A673 (cell line): ENCODE results near the gene SPTA1. TPM values are rescaled to one million over a fixed set of nuclear protein-coding genes. Genes with fewer than 3 reads are reported as not detected.

ENCODE experiments used
- BruUV-seq: library from RNA; stranded (reverse); fragments of 400-500 nt; replicated peaks from 2 replicates; lab custom pipeline; 2021; lab: Mats Ljungman, UMichigan
- CTCF ChIA-PET: fragments of 300-600 bp; sonication (Branson Sonifier 250); formaldehyde crosslinking; loops from one replicate; lab custom pipeline; 2022; ENCODE audit warnings: antibody characterized with exemption; lab: Charles Lee
- POLR2A ChIA-PET: fragments of 300-600 bp; sonication (Branson Sonifier 250); formaldehyde crosslinking; loops from one replicate; lab custom pipeline; 2022; ENCODE audit warnings: antibody characterized with exemption; ENCODE audit not compliant: low non-redundant PET; lab: Charles Lee
- DNase-seq: peaks from one replicate; pipeline ENCODE4 v3.0.0-alpha.2; 2015; ENCODE audit warnings: low spot score
- H3K27ac ChIP-seq: fragments of 200-600 bp; sonication (generic); 2 replicates; pipeline ENCODE4 v1.5.1; 2016; ENCODE audit warnings: mixed run types, low read depth, mild to moderate bottlenecking, mixed read lengths, antibody characterized with exemption, low read length; ENCODE audit not compliant: poor library complexity, severe bottlenecking
- H3K27me3 ChIP-seq: fragments of 200-600 bp; sonication (generic); replicated peaks from 2 replicates; pipeline ENCODE4 v1.6.1; 2017; ENCODE audit warnings: mixed run types, low read depth, mild to moderate bottlenecking, mixed read lengths, antibody characterized with exemption, low read length; ENCODE audit not compliant: insufficient read depth, poor library complexity
- H3K36me3 ChIP-seq: fragments of 200-600 bp; sonication (generic); 2 replicates; pipeline ENCODE4 v1.6.1; 2016; ENCODE audit warnings: mixed run types, mild to moderate bottlenecking, mixed read lengths, antibody characterized with exemption, low read length; ENCODE audit not compliant: insufficient read depth, poor library complexity, severe bottlenecking
- H3K4me1 ChIP-seq: fragments of 200-600 bp; sonication (generic); 2 replicates; pipeline ENCODE4 v1.6.1; 2017; ENCODE audit warnings: mixed run types, mild to moderate bottlenecking, mixed read lengths, antibody characterized with exemption, low read length; ENCODE audit not compliant: insufficient read depth, poor library complexity, severe bottlenecking
- H3K4me3 ChIP-seq: fragments of 200-600 bp; sonication (generic); 2 replicates; pipeline ENCODE4 v1.5.1; 2016; ENCODE audit warnings: low read depth, mixed run types, mild to moderate bottlenecking, mixed read lengths, low read length; ENCODE audit not compliant: poor library complexity, severe bottlenecking
- H3K9me3 ChIP-seq: fragments of 200-600 bp; sonication (generic); 2 replicates; pipeline ENCODE4 v1.6.1; 2016; ENCODE audit warnings: mixed run types, low read depth, mild to moderate bottlenecking, mixed read lengths, antibody characterized with exemption, low read length; ENCODE audit not compliant: poor library complexity, severe bottlenecking
- EZH2 ChIP-seq: fragments of 200-600 bp; sonication (generic); IDR thresholded peaks from 2 replicates; pipeline ENCODE4 v1.6.1; 2017; ENCODE audit warnings: borderline replicate concordance, low read depth, mild to moderate bottlenecking, mixed read lengths, antibody characterized with exemption, low read length; ENCODE audit not compliant: poor library complexity, severe bottlenecking
- intact Hi-C: fragments of 100-400 bp; cut with micrococcal nuclease; formaldehyde crosslinking; loops from one replicate; pipeline ENCODE4 v1.10.0; 2022; ENCODE audit not compliant: unreplicated experiment
- total RNA-seq: library from RNA; stranded (reverse); gene quantifications from 2 replicates; pipeline ENCODE4 v1.2.3, GENCODE V29; 2021
- TF ChIP-seq, protein P1 (sequence below): fragments of 300-800, 200-600 bp; sonication (generic); conservative IDR thresholded peaks from 2 replicates; pipeline ENCODE4 v1.5.1; 2017; ENCODE audit warnings: low read depth, mild to moderate bottlenecking, antibody characterized with exemption, low read length, moderate library complexity, mixed read lengths

SPTA1 gene
- total RNA-seq, 1 experiment from 2014 or later, result not detected

GRCh38 chr1:158607296-158607695 is 79.2 kb downstream of the SPTA1 start:
- BruUV-seq, result no TSS peak
- DNase-seq, result no peak

DNA sequence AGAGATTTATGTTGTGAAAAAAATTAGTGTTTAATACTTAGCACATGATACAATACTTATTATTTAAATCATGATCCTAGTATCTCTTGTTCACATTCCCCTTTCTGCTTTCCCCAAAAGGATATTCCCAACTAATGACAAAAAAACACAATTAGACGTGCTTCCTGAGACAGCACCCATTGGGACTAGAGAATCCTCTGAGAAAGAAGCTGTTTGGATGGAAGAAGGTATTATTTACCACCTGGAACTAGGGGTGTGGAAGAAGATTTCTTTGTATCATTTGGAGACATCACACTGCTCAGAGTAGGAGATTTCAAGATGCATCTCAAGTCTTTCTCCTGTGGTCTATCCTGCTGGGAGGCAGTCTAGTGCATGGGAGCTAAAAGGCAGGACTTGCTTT is 81.5 kb downstream of the SPTA1 start, which contains the start of gene OR10Z1:
Gene OR10Z1 (plus strand): TSS at position 301 of the 400 bp plus-strand sequence. CDS start 1,171 bp downstream, outside the sequence.
- no peak for TF ChIP-seq EZH2
- TF ChIP-seq, protein P1, sequence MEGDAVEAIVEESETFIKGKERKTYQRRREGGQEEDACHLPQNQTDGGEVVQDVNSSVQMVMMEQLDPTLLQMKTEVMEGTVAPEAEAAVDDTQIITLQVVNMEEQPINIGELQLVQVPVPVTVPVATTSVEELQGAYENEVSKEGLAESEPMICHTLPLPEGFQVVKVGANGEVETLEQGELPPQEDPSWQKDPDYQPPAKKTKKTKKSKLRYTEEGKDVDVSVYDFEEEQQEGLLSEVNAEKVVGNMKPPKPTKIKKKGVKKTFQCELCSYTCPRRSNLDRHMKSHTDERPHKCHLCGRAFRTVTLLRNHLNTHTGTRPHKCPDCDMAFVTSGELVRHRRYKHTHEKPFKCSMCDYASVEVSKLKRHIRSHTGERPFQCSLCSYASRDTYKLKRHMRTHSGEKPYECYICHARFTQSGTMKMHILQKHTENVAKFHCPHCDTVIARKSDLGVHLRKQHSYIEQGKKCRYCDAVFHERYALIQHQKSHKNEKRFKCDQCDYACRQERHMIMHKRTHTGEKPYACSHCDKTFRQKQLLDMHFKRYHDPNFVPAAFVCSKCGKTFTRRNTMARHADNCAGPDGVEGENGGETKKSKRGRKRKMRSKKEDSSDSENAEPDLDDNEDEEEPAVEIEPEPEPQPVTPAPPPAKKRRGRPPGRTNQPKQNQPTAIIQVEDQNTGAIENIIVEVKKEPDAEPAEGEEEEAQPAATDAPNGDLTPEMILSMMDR, result no peak
- ChIA-PET POLR2A (no interaction called here), CTCF (no interaction called here)
- Histone ChIP-seq H3K9me3 (no peaks in the 10 kb centered on the region), H3K36me3 (no peaks in the 10 kb centered on the region), H3K4me1 (no peaks in the 10 kb centered on the region), H3K27me3 (no peaks in the 10 kb centered on the region), H3K4me3 (no peak within 1 kb of the TSS), H3K27ac (no peak within 1 kb of the TSS)
- no peak for DNase-seq
- BruUV-seq, result no TSS peak
- intact Hi-C loops, result no loop called here

More at GRCh38 chr1:158607296-158607695, 79.2 kb downstream of the SPTA1 start:
- TF ChIP-seq, protein P1, result no peak
- no peak for TF ChIP-seq EZH2
- POLR2A ChIA-PET, result no interaction called here
- Histone ChIP-seq H3K27me3 (no peaks in the 10 kb centered on the region), H3K9me3 (no peaks in the 10 kb centered on the region), H3K4me3 (no peak overlapping the region), H3K27ac (no peak overlapping the region), H3K36me3 (no peaks in the 10 kb centered on the region), H3K4me1 (no peaks in the 10 kb centered on the region)
- intact Hi-C loops, result no loop called here
- CTCF ChIA-PET, result no interaction called here

DNA sequence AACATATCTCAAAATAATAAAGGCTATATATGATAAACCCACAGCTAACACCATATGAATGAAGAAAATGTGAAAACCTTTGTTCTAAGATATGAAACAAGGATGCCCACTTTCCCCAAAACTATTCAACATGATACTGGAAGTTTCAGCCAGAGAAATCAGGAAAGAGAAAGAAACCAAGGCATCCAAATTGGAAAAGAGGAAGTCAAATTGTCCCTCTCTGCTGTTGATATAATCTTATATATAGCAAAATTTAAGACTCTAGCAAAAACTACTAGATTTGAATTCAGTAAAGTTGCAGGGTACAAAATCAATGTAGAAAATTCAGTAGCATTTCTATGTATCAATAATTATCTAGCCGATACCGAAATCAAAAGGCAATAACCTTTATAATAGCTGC is 85.8 kb downstream of the SPTA1 start:
- Histone ChIP-seq H3K36me3 (no peaks in the 10 kb centered on the region), H3K27ac (no peak overlapping the region), H3K4me3 (no peak overlapping the region), H3K9me3 (no peaks in the 10 kb centered on the region), H3K4me1 (no peaks in the 10 kb centered on the region), H3K27me3 (no peaks in the 10 kb centered on the region)
- intact Hi-C loops, result no loop called here
- BruUV-seq, result no TSS peak
- TF ChIP-seq, protein P1, result no peak
- TF ChIP-seq EZH2, result no peak
- CTCF ChIA-PET, result no interaction called here
- DNase-seq, result no peak
- POLR2A ChIA-PET, result no interaction called here
